Fibroblast of the conjunctiva (primary cell): Measurements from ENCODE around the gene EVA1C.
A peak's percentile ranks its signal among the peaks of the same experiment; 100 is the strongest.

Source experiments
- DNase-seq: peaks from one replicate; pipeline ENCODE4 v3.0.0-alpha.2; 2010; ENCODE audit warnings: low read depth

The EVA1C gene

DNA sequence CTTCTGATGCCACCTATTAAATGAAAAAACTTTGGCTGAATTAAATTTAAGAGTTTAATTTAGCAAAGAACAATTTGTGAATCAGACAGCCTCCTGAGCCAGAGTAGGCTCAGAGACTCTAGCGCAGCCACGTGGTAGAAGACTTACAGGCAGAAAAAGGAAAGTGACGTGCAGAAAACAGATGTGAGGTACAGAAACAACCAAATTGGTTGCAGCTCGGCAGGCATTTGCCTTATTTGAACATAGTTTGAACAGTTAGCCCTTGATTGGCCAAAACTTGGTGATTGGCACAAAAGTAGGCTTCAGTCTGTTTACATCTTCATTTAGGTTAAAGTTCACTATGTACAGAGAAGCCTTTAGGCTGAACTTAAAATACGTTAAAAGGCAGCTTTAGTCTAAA is 149.9 kb downstream of the EVA1C start:
- DNase-seq, result peak; percentile 77

GRCh38 chr21:32562915-32563314 is 150.4 kb downstream of the EVA1C start:
- DNase-seq, result no peak
